ENCODE results near the gene SPRY1. TPM values are rescaled to one million over a fixed set of nuclear protein-coding genes. Genes with fewer than 3 reads are reported as not detected.

The SPRY1 gene
- total RNA-seq, 1 experiment from 2014 or later: 4.8 TPM

DNA sequence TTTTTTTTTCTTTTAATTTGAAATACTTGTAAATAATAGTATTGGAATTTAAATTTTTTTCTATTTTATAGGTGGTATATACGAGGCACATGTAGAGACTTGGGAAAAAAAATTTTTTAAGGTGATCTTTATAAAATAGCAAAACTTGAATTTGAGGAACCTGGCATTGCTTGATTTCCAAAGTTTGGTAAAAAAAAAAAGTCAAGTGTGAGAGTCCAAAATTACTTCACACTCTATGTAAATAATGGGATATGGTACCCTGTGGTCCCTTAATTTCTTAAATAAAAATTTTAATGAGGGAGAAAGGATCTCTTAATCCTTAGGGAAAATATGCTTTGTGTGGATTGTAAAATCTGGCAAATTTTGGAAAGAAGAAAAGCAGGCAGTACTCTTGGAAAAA is 19.0 kb downstream of the SPRY1 start:
- H3K4me2 ChIP-seq (ENCODE audit: low read length): no peak overlapping the region
- H3K79me2 ChIP-seq (ENCODE audit: insufficient read depth, low read length): no peaks in the 10 kb centered on the region
- H3K9ac ChIP-seq (ENCODE audit: low read length): no peak overlapping the region
- no peak for DNase-seq (ENCODE audit: low read depth, low spot score)
- H3K36me3 ChIP-seq (ENCODE audit: control insufficient read depth in 1 of 2, insufficient read depth in 2 of 2, low read length in 2 of 2): no peaks in the 10 kb centered on the region
- no peak overlapping the region for H3K27ac ChIP-seq (ENCODE audit: low read depth, low read length)
- H3K9me3 ChIP-seq (ENCODE audit: control insufficient read depth in 1 of 2, insufficient read depth in 1 of 2, low read depth in 1 of 2, low read length in 2 of 2): no peaks in the 10 kb centered on the region
- ATAC-seq: no peak
- no TSS peak for BruUV-seq (replicated peaks)
- TF ChIP-seq TCF7L2 (IDR thresholded peaks at IDR 0.05; ENCODE audit: borderline replicate concordance, extremely low read depth, insufficient read depth, insufficient read length): no peak
- TF ChIP-seq, protein P1, sequence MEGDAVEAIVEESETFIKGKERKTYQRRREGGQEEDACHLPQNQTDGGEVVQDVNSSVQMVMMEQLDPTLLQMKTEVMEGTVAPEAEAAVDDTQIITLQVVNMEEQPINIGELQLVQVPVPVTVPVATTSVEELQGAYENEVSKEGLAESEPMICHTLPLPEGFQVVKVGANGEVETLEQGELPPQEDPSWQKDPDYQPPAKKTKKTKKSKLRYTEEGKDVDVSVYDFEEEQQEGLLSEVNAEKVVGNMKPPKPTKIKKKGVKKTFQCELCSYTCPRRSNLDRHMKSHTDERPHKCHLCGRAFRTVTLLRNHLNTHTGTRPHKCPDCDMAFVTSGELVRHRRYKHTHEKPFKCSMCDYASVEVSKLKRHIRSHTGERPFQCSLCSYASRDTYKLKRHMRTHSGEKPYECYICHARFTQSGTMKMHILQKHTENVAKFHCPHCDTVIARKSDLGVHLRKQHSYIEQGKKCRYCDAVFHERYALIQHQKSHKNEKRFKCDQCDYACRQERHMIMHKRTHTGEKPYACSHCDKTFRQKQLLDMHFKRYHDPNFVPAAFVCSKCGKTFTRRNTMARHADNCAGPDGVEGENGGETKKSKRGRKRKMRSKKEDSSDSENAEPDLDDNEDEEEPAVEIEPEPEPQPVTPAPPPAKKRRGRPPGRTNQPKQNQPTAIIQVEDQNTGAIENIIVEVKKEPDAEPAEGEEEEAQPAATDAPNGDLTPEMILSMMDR (IDR thresholded peaks at IDR 0.05 in 2 of 3, conservative IDR thresholded peaks at IDR 0.05 in 1 of 3; ENCODE audit: borderline replicate concordance in 1 of 3, insufficient read depth in 1 of 3, low read depth in 2 of 3, low read length in 2 of 3): no peak
- no peak for TF ChIP-seq POLR2A (IDR thresholded peaks at IDR 0.05; ENCODE audit: borderline replicate concordance, extremely low read depth, insufficient read depth, insufficient read length)
- ChIA-PET POLR2A (no interaction called here), RAD21 (ENCODE audit: low non-redundant PET in 1 of 2, low total read pairs in 2 of 2, uncharacterized antibody in 2 of 2, unreplicated experiment in 2 of 2) (no interaction called here), CTCF (no interaction called here)
- no peak overlapping the region for H2AFZ ChIP-seq (ENCODE audit: low read depth, low read length, poor library complexity, severe bottlenecking)
- no peaks in the 10 kb centered on the region for H3K27me3 ChIP-seq (ENCODE audit: insufficient read depth, low read length)
- no peaks in the 10 kb centered on the region for H3K9me2 ChIP-seq (ENCODE audit: insufficient read depth)
- intact Hi-C loops (cut with micrococcal nuclease): no loop called here
- peaks cover 4 to 12% of the 10 kb centered on the region in 2 experiments; a peak in 3 of 4 replicates for H3K4me1 ChIP-seq (ENCODE audit: control insufficient read depth in 1 of 2, insufficient read depth in 2 of 2, low read length in 2 of 2)
- no peak overlapping the region for H3K4me3 ChIP-seq (replicated peaks in 1 of 2; ENCODE audit: low read depth in 1 of 2, low read length in 2 of 2)
- H4K20me1 ChIP-seq (ENCODE audit: insufficient read depth): no peaks in the 10 kb centered on the region

DNA sequence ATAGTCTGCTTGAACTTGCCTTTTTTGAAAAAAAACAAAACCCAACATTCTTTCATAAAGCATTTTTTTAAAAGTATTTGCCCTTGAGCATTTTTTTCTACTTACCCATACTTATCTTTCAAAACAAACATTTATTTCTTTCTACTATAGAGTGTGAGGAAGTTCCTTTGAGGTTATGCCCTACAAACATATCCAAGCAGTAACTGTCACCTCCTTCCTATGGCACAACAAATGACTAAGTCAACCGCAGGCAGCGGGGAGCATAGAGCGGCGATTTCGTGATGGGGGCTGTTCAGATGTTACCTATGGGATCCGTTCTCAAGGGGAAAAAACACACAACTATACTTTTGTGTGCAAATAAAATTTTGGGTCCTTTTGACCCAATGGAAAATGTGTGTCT is 19.4 kb downstream of the SPRY1 start:
- ATAC-seq: no peak
- no peak overlapping the region for H2AFZ ChIP-seq (ENCODE audit: low read depth, low read length, poor library complexity, severe bottlenecking)
- CTCF ChIA-PET: no interaction called here
- no peaks in the 10 kb centered on the region for H3K27me3 ChIP-seq (ENCODE audit: insufficient read depth, low read length)
- H3K4me3 ChIP-seq (replicated peaks in 1 of 2; ENCODE audit: low read depth in 1 of 2, low read length in 2 of 2): no peak overlapping the region
- H3K9me2 ChIP-seq (ENCODE audit: insufficient read depth): no peaks in the 10 kb centered on the region
- H3K27ac ChIP-seq (ENCODE audit: low read depth, low read length): no peak overlapping the region
- no peaks in the 10 kb centered on the region for H3K9me3 ChIP-seq (ENCODE audit: control insufficient read depth in 1 of 2, insufficient read depth in 1 of 2, low read depth in 1 of 2, low read length in 2 of 2)
- BruUV-seq (replicated peaks): no TSS peak
- no peak overlapping the region for H3K9ac ChIP-seq (ENCODE audit: low read length)
- H3K36me3 ChIP-seq (ENCODE audit: control insufficient read depth in 1 of 2, insufficient read depth in 2 of 2, low read length in 2 of 2): no peaks in the 10 kb centered on the region
- H3K79me2 ChIP-seq (ENCODE audit: insufficient read depth, low read length): no peaks in the 10 kb centered on the region
- H3K4me1 ChIP-seq (ENCODE audit: control insufficient read depth in 1 of 2, insufficient read depth in 2 of 2, low read length in 2 of 2): peaks cover 4 to 12% of the 10 kb centered on the region in 2 experiments; a peak in 3 of 4 replicates
- POLR2A ChIA-PET: no interaction called here
- no peak overlapping the region for H3K4me2 ChIP-seq (ENCODE audit: low read length)
- TF ChIP-seq EZH2 (IDR thresholded peaks at IDR 0.05): no peak
- TF ChIP-seq, protein P2, sequence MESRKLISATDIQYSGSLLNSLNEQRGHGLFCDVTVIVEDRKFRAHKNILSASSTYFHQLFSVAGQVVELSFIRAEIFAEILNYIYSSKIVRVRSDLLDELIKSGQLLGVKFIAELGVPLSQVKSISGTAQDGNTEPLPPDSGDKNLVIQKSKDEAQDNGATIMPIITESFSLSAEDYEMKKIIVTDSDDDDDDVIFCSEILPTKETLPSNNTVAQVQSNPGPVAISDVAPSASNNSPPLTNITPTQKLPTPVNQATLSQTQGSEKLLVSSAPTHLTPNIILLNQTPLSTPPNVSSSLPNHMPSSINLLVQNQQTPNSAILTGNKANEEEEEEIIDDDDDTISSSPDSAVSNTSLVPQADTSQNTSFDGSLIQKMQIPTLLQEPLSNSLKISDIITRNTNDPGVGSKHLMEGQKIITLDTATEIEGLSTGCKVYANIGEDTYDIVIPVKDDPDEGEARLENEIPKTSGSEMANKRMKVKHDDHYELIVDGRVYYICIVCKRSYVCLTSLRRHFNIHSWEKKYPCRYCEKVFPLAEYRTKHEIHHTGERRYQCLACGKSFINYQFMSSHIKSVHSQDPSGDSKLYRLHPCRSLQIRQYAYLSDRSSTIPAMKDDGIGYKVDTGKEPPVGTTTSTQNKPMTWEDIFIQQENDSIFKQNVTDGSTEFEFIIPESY (IDR thresholded peaks at IDR 0.05; ENCODE audit: extremely low read depth, insufficient replicate concordance, low read length): no peak
- no peak for TF ChIP-seq YY1 (IDR thresholded peaks at IDR 0.05; ENCODE audit: extremely low read depth, insufficient replicate concordance, low read depth, low read length)
- TF ChIP-seq ELF1 (IDR thresholded peaks at IDR 0.05; ENCODE audit: borderline replicate concordance, low read depth): no peak
- no peak for TF ChIP-seq CEBPB (IDR thresholded peaks at IDR 0.05; ENCODE audit: low read depth)
- no peak for TF ChIP-seq ZNF274 (IDR thresholded peaks at IDR 0.05; ENCODE audit: low read depth, low read length)
- TF ChIP-seq POLR2A (IDR thresholded peaks at IDR 0.05; ENCODE audit: borderline replicate concordance, extremely low read depth, insufficient read depth, insufficient read length): no peak
- no peak for TF ChIP-seq TCF7L2 (IDR thresholded peaks at IDR 0.05; ENCODE audit: borderline replicate concordance, extremely low read depth, insufficient read depth, insufficient read length)
- TF ChIP-seq SP1 (IDR thresholded peaks at IDR 0.05; ENCODE audit: low read depth): no peak
- no peak for DNase-seq (ENCODE audit: low read depth, low spot score)
- H4K20me1 ChIP-seq (ENCODE audit: insufficient read depth): no peaks in the 10 kb centered on the region
- RAD21 ChIA-PET (ENCODE audit: low non-redundant PET in 1 of 2, low total read pairs in 2 of 2, uncharacterized antibody in 2 of 2, unreplicated experiment in 2 of 2): no interaction called here
- intact Hi-C loops (cut with micrococcal nuclease): no loop called here
